GM19452 (cell line): Measurements from ENCODE around the gene IMMP2L.

ENCODE experiments used
- ATAC-seq: cut with Tn5 transposase; IDR thresholded peaks from one replicate; pipeline ENCODE4 v1.9.1; 2021; ENCODE audit not compliant: unreplicated experiment

Gene IMMP2L

GRCh38 chr7:111174510-111174909 is 387.8 kb downstream of the IMMP2L start:
- ATAC-seq: no peak

DNA sequence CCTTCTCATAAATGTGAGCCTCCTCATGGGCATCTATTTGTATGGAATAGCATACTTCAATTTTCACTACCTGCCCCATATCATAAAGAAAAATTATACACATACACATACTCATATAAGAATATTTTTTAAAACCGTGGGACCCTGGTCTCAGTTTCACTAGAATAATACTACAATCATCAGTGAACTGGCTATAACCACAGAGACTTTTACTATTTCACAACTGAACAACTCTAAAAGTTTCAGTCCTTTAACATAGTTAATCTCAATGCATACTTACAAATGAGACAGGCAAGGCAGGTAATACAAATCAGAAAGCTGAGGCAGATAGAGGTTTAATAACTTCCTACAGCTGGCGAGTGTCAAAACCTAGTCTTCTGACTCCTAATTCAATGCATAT is 388.3 kb downstream of the IMMP2L start:
- ATAC-seq: no peak

- ATAC-seq: no peak
These were observed 388.8 kb downstream of the IMMP2L start for GRCh38 chr7:111173528-111173927.

DNA sequence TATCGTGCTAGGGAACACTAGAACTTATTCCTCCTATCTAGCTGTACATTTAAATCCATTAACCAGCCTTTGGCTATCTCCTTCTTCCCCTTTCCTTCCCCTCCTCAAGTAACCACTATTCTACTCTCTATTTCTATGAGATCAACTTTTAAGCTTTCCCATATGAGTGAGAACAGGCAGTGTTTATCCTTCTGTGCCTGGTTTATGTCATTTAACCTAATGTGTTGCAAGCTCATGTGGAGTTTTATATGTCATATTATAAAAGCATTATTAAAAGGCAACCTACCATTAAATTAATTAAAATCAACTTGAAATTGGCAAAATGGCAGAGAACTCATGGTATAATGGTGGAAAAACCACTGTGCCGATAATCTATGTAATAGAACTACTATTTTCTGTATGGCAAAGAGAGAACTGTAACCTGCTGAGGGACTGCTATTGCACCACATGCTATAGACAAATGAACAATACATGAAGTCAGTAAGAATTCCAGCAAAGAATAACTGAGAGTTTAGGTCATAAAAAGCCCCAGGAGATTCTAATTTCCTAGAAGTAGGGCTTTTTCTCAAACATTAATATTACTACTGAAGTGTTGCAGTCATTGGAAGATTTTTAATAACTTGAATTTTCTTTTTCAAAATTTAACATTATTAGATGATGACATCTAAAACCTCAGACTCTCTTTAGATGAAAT is 389.6 kb downstream of the IMMP2L start:
- no peak for ATAC-seq

DNA sequence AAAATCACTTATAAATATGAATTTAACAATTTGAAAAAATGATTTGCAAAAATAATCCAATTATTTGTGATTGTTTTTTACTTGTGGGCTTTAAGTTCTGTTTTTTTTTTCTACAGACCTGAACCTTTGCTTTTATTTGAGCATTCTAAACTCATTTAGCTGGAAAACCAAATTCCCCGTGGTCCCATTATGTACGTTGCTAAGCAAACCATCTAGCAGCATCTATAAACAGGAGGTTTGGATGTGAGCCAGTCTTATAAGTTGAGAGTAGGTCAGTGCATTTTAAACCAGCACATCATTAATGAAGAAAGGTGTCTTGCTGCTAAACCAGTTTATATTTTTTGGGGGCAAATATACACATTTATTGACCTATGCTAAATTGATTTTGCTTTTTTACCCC is 394.1 kb downstream of the IMMP2L start:
- ATAC-seq: no peak

- no peak for ATAC-seq
These were observed 397.9 kb downstream of the IMMP2L start for GRCh38 chr7:111164442-111164841.

DNA sequence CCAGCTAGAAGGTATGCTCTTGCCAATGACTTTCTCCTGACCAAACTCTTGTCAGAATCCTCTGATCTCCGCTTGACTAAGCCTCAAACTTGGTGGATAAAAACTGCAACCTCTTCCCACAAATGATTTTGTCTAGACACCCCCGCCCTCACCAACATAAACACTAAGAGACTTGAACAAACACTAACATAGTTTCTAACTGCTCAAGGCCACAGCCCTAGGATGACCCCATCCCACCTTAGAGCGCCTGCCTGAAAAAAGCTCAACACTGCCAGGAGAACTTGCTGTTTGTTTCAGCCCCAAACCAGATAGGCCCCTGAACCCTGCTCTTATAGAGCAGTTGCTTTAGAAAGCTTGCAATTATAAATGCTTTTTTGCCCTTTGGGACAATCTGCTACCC is 399.6 kb downstream of the IMMP2L start:
- no peak for ATAC-seq

DNA sequence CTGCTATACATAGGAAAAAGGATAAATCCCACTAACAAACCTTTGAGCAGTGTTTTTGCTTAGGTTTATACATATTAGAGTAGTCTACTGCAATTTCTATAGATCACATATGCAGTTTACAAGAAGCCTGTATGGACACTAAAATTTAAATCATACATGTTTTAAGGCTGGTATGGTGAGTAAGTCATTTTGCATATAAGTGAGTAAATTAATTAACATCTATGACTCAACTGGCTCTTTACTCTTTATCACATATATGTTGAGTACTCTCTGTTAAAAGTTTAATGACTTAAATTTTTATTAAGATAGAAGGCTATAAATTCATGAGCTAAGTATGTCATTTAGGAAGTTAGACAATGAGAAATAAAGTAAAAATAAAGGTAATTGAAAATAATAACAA is 402.0 kb downstream of the IMMP2L start:
- ATAC-seq: no peak

- ATAC-seq: no peak
These were observed 402.9 kb downstream of the IMMP2L start for GRCh38 chr7:111159426-111159825.

- ATAC-seq: no peak
These were observed 411.6 kb downstream of the IMMP2L start for GRCh38 chr7:111150709-111151108.

GRCh38 chr7:111147708-111148533 is 414.4 kb downstream of the IMMP2L start:
- ATAC-seq: no peak

- no peak for ATAC-seq
These were observed 416.2 kb downstream of the IMMP2L start for GRCh38 chr7:111146136-111146535.

DNA sequence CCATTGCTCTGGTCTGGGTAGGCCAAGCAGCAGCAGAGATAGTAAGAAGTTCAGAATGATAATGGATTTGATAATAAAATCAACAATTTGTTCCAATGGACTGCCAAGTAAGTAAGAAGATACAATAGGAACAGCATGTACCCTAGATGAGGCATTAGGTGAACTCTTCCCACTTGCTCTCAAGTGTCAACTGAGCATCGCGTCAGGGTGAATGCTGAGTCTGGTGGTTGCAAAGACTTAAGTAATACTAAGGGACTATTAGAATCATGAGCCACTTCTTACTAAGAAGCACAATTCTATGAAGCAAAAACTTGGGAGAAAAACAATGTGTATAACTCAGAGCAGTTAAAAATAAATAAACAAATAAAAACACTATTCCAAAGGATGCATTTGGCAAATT is 416.8 kb downstream of the IMMP2L start:
- ATAC-seq: no peak

- no peak for ATAC-seq
These were observed 422.0 kb downstream of the IMMP2L start for GRCh38 chr7:111140091-111140865.

DNA sequence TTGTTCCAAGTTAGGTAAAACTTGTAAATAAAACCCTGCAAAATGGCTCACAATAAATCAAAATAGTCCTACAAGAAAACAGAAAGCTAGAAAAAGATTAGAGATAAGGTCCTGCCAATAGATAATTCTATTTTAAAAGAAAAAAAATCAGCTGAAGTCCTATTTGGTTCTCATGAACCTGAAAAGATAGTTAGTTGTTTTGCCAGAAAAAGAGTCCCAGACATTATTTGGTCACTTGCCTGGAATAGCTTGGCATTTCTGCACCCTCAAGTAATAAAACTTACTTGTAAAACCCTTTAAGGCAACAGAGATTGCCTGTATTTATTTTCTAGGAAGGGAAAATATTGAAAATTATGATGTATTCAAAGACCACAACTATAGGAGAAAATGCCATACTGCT is 423.7 kb downstream of the IMMP2L start:
- ATAC-seq: no peak

DNA sequence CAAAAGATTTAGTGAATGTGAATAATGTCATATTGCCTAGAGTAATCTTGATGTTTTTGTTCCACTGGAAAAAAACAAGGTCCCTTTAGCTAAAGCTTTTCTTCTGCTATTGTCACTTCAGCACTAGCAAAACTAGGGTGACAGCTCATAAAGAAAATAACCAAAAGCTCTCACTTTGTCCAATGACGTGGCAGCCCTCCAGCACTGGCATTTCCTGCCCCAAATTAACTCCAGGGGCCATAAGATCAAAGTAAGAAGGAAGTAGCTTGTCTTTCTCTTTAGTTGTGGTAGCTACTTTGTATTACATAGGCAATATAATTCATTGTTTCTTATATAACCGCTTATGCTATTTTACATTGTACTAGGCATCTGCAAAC is 424.1 kb downstream of the IMMP2L start:
- peak; percentile 95 for ATAC-seq

DNA sequence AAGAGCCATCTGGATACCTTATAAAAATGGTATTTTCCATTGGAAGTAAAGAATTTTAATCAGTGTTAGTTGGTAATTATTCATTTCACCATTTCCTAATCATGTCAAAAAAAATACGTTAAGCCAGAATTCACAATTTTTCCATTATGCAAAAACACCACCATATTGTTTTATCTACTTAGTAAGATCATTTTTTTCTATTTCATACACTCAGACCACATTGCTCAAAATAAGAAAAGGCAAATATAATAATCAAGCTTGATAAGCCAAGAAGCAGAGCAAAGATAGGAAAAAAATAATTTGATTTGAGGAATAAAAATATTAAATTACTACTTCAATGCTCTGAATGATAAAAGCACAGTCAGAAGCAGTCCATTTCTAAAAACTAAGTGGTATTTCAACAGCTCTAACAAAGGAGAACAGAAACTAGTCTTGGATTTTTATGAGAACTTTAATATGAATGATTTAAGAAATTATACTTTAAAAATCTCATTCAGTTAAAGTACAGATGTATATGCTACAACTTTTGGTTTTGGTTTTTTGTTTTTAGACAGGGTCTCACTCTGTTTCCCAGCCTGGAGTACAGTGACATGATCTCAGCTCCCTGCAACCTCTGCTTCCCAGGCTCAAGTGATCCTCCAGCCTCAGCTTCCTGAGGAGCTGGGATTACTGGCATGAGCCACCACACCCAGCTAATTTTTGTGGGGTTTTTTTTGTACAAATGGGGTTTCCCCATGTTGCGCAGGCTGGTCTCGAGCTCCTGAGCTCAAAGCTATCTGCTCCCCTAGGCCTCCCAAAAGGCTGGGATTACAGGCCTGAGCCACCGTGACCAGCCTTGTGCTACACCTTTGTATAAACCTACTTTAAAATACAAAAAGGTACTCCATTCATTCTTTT is 424.7 kb downstream of the IMMP2L start:
- peak; percentile 71 for ATAC-seq

GRCh38 chr7:111132833-111133232 is 429.5 kb downstream of the IMMP2L start:
- ATAC-seq: no peak

- no peak for ATAC-seq
These were observed 432.9 kb downstream of the IMMP2L start for GRCh38 chr7:111129435-111129834.

- no peak for ATAC-seq
These were observed 435.3 kb downstream of the IMMP2L start for GRCh38 chr7:111126987-111127386.

GRCh38 chr7:111115966-111116365 is 446.3 kb downstream of the IMMP2L start:
- ATAC-seq: no peak
